Nephron progenitor cell (in vitro differentiated cells): ENCODE data around the gene MRPL21.

Experiments
- DNase-seq: peaks from one replicate; pipeline ENCODE4 v3.0.0; 2021
- H3K27ac Mint-ChIP-seq: 2 replicates; pipeline ENCODE4 v1.8.0; 2021; ENCODE audit warnings: mild to moderate bottlenecking, moderate library complexity, mixed read lengths
- H3K27me3 Mint-ChIP-seq: 2 replicates; pipeline ENCODE4 v1.8.0; 2021; ENCODE audit warnings: mild to moderate bottlenecking, low read depth, mixed read lengths; ENCODE audit not compliant: poor library complexity
- H3K36me3 Mint-ChIP-seq: 2 replicates; pipeline ENCODE4 v1.8.0; 2021; ENCODE audit warnings: low read depth, mixed read lengths
- H3K4me1 Mint-ChIP-seq: 2 replicates; pipeline ENCODE4 v1.8.0; 2021; ENCODE audit warnings: mixed read lengths
- H3K4me3 Mint-ChIP-seq: 2 replicates; pipeline ENCODE4 v1.8.0; 2021; ENCODE audit warnings: mild to moderate bottlenecking, moderate library complexity, mixed read lengths
- H3K9me3 Mint-ChIP-seq: 2 replicates; pipeline ENCODE4 v1.8.0; 2021; ENCODE audit warnings: mild to moderate bottlenecking, moderate library complexity, mixed read lengths
- TF ChIP-seq, protein P1 (sequence below): fragments of 200-600 bp; sonication (generic); IDR thresholded peaks from 2 replicates; pipeline ENCODE4 v1.5.0; 2021; ENCODE audit warnings: antibody characterized with exemption

The MRPL21 gene

DNA sequence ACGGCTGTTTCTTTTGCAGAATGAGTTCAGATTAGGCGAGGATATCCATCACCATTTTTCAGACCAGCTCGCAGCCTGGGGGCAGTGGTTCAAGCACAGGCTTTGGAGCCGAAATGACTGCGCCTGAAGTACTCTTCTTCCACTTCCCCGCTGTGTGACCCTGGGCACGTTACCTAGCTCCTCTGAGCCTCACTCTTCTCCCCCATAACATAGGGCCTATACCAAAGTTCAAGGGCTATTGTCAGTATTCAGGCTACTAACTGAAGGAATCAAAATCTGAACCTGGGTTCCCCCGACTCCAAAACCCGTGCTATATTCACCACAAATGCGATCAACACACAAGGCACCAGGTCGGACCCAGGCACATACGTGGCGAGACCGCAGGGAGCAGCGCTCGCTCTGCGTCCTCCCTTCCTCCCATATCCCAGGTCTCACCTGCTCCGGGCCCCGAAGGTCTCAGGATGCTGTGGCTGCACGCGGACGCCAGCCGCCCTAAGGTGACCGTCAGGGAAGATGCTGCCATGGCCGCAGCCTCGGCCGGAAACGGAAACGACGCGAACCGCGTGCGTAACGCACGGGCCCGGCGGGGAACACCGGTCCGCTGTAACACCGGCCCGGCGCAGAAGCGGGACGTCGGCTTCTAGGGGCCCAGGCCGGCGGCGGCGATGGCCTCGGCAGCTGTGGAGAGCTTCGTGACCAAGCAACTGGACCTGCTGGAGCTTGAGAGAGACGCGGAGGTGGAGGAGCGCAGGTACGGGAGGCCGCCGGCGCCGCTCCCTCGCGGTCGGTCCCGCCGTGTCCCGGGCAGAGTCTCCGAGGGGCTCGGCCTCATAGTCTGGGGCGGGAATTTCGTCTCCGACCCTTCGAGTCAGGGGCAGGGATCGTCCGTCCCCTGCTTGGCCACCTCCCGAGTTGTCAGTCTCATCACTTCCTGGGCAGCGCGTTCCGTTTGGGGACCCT lies at the start of gene MRPL21, which contains the start of gene IGHMBP2:
TSS of gene MRPL21 (minus strand) at position 545 of the 960 bp plus-strand sequence. CDS start at position 523, 22 bp downstream.
TSS of gene IGHMBP2 (plus strand) at position 604 of the 960 bp plus-strand sequence. CDS start at position 666, 62 bp downstream.
- peak within 1 kb of the TSS; percentile 97 for H3K4me3 Mint-ChIP-seq
- H3K36me3 Mint-ChIP-seq, result peaks cover 26% of the 10 kb centered on the region
- no peaks in the 10 kb centered on the region for H3K27me3 Mint-ChIP-seq
- peak within 1 kb of the TSS; percentile 90 for H3K27ac Mint-ChIP-seq
- TF ChIP-seq, protein P1, sequence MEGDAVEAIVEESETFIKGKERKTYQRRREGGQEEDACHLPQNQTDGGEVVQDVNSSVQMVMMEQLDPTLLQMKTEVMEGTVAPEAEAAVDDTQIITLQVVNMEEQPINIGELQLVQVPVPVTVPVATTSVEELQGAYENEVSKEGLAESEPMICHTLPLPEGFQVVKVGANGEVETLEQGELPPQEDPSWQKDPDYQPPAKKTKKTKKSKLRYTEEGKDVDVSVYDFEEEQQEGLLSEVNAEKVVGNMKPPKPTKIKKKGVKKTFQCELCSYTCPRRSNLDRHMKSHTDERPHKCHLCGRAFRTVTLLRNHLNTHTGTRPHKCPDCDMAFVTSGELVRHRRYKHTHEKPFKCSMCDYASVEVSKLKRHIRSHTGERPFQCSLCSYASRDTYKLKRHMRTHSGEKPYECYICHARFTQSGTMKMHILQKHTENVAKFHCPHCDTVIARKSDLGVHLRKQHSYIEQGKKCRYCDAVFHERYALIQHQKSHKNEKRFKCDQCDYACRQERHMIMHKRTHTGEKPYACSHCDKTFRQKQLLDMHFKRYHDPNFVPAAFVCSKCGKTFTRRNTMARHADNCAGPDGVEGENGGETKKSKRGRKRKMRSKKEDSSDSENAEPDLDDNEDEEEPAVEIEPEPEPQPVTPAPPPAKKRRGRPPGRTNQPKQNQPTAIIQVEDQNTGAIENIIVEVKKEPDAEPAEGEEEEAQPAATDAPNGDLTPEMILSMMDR, result no peak
- H3K9me3 Mint-ChIP-seq, result no peaks in the 10 kb centered on the region
- peaks cover 41% of the 10 kb centered on the region for H3K4me1 Mint-ChIP-seq
- DNase-seq, result peak; percentile 86

DNA sequence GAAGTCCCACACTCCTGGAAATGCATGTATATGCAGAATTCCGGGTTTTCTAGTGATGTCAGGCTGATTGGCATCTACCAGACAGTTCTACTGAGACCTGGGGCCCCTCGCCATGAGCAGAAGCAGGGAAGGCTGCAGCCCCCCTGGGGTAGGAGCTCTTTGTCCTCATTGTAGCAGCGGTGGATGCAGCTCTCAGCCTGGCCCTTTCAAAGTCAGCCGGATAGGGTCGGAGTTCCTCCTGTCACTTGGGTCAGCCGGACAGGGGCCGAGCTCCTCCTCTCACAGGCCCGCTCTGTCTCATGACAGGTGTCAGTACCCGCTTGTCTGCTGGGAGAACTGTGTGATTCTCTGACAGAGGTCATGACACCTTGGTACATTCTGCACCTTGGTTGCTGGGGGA lies 47.1 kb upstream of the MRPL21 start:
- H3K9me3 Mint-ChIP-seq, result no peaks in the 10 kb centered on the region
- DNase-seq, result no peak
- peaks cover 36% of the 10 kb centered on the region for H3K4me1 Mint-ChIP-seq
- TF ChIP-seq, protein P1, result no peak
- no peak overlapping the region for H3K27ac Mint-ChIP-seq
- H3K27me3 Mint-ChIP-seq, result peaks cover 19% of the 10 kb centered on the region
- no peaks in the 10 kb centered on the region for H3K36me3 Mint-ChIP-seq
- H3K4me3 Mint-ChIP-seq, result no peak overlapping the region

DNA sequence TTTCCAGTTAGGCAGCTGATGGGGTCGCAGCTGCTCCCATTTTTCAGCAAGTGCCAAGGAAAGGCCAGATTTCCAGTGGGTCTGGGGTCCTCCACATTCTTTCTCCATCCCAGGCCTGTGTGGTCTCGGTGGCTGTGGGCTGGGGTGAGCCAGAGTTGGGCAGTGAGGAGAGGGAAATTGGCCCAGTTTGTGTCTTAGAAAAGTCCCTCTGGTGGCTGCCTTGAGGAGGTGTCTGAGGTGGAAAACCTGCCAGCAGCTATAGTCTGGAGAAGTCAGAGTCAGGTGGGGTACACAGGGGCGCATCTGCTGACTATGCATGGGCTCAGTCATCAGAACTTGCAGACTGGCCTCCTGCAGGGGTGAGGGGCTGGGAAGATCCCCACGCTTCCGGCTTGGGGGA lies 46.6 kb upstream of the MRPL21 start:
- peaks cover 34% of the 10 kb centered on the region for H3K4me1 Mint-ChIP-seq
- H3K4me3 Mint-ChIP-seq, result no peak overlapping the region
- no peaks in the 10 kb centered on the region for H3K36me3 Mint-ChIP-seq
- TF ChIP-seq, protein P1, result peak; percentile 14
- peaks cover 19% of the 10 kb centered on the region for H3K27me3 Mint-ChIP-seq
- DNase-seq, result no peak
- no peaks in the 10 kb centered on the region for H3K9me3 Mint-ChIP-seq
- H3K27ac Mint-ChIP-seq, result peak overlapping the region; percentile 68

DNA sequence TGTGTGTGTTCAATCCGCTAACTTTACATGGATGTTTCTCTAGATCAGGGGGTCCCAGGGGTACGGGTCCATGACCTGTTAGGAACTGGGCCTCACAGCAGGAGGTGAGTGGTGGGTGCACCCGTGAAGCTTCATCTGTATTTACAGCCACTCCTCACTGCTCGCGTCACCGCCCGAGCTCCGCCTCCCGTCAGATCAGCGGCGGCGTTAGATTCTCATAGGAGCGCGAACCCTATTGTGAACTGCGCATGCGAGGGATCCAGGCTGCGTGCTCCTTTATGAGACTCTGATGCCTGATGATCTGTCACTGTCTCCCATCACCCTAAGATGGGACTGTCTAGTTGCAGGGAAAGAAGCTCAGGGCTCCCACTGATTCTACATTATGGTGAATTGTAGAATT lies 45.3 kb upstream of the MRPL21 start:
- TF ChIP-seq, protein P1, result no peak
- H3K36me3 Mint-ChIP-seq, result no peaks in the 10 kb centered on the region
- H3K27me3 Mint-ChIP-seq, result peaks cover 19% of the 10 kb centered on the region
- H3K4me1 Mint-ChIP-seq, result peaks cover 24% of the 10 kb centered on the region
- no peaks in the 10 kb centered on the region for H3K9me3 Mint-ChIP-seq
- no peak overlapping the region for H3K4me3 Mint-ChIP-seq
- H3K27ac Mint-ChIP-seq, result no peak overlapping the region
- no peak for DNase-seq

DNA sequence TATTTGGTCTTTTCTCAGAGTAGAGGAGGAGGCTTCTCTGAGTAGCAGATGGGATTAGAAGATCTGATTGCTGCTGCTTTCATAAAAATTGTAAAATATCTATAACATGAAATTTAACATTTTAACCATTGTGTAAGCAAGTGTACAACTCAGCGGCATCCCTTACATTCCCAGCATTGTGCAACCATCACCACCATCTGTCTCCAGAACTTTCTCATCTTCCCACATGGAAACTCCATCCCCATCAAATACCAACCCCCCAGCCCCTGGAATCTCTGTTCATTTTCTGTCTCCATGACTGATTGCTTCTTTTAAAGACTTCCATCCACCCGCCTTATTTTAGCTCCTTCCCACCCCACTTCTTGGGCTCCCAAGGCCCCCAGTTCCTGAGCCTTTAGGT lies 44.9 kb upstream of the MRPL21 start:
- H3K27ac Mint-ChIP-seq, result no peak overlapping the region
- peaks cover 19% of the 10 kb centered on the region for H3K4me1 Mint-ChIP-seq
- no peak overlapping the region for H3K4me3 Mint-ChIP-seq
- no peaks in the 10 kb centered on the region for H3K36me3 Mint-ChIP-seq
- no peaks in the 10 kb centered on the region for H3K9me3 Mint-ChIP-seq
- H3K27me3 Mint-ChIP-seq, result peaks cover 19% of the 10 kb centered on the region
- no peak for DNase-seq
- TF ChIP-seq, protein P1, result no peak
